HFFc6 (cell line): Measurements from ENCODE around the gene SCP2. TPM values are rescaled to one million over a fixed set of nuclear protein-coding genes. Genes with fewer than 3 reads are reported as not detected.

Experiments
- DNase-seq: peaks from one replicate; pipeline ENCODE4 v3.0.0-alpha.2; 2018
- H3K27ac Mint-ChIP-seq: 2 replicates; pipeline ENCODE4 v1.8.0; 2020; ENCODE audit warnings: mild to moderate bottlenecking, mixed read lengths
- H3K27me3 Mint-ChIP-seq: 2 replicates; pipeline ENCODE4 v1.8.0; 2021; ENCODE audit warnings: mild to moderate bottlenecking, moderate library complexity, mixed read lengths; ENCODE audit not compliant: insufficient read depth
- H3K36me3 Mint-ChIP-seq: 2 replicates; pipeline ENCODE4 v1.8.0; 2021; ENCODE audit warnings: low read depth, mixed read lengths
- H3K4me1 Mint-ChIP-seq: 2 replicates; pipeline ENCODE4 v1.8.0; 2020; ENCODE audit warnings: low read depth, mixed read lengths
- H3K4me3 Mint-ChIP-seq: 2 replicates; pipeline ENCODE4 v1.8.0; 2020; ENCODE audit warnings: mild to moderate bottlenecking, moderate library complexity, mixed read lengths
- H3K9me3 Mint-ChIP-seq: 2 replicates; pipeline ENCODE4 v1.8.0; 2020; ENCODE audit warnings: mild to moderate bottlenecking, mixed read lengths
- CTCF ChIP-seq: fragments of 200-600 bp; sonication (generic); IDR thresholded peaks from 2 replicates; pipeline ENCODE4 v1.5.0; 2021; ENCODE audit warnings: antibody characterized with exemption, mild to moderate bottlenecking
- total RNA-seq, 6 experiments: library from RNA; stranded (reverse); fragmentation: NEBNext Ultra II Directional; extraction: Animal tissue kit (Norgen Biotek cat#: 25700); gene quantifications; 2 replicates in 1 of 6; 3 replicates in 5 of 6; pipeline ENCODE4 v1.2.3, GENCODE V29; 2021

SCP2 gene
- total RNA-seq, 6 experiments from 2014 or later = 122 to 159 (median 156) TPM

DNA sequence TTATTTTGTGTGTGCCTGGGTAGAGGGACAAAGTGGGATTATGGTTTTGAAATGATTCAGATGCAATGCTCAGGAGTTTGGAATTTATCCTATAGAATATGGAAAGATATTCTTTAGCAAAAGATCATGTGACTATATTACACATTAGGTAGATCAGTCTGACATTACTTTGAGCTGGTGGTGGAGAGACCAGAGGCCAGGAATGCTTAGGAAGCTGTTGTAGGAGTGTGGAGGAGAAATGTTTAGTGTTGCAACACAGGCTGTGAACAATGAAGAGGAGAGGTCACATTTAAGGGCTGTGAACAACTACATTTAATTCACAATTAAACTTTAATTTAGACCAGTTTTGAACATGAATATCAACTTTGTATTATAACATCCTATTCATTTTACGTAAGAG lies 89.6 kb downstream of the SCP2 start:
- DNase-seq = no peak
- Mint-ChIP-seq H3K27me3 (peaks cover 2% of the 10 kb centered on the region; the same call in 1 of the 2 replicates), H3K9me3 (no peaks in the 10 kb centered on the region), H3K27ac (peak overlapping the region; percentile 28), H3K4me3 (peak overlapping the region; percentile 93), H3K36me3 (peaks cover 5% of the 10 kb centered on the region; the same call in 1 of the 2 replicates), H3K4me1 (peaks cover 35% of the 10 kb centered on the region)
- TF ChIP-seq CTCF = no peak

DNA sequence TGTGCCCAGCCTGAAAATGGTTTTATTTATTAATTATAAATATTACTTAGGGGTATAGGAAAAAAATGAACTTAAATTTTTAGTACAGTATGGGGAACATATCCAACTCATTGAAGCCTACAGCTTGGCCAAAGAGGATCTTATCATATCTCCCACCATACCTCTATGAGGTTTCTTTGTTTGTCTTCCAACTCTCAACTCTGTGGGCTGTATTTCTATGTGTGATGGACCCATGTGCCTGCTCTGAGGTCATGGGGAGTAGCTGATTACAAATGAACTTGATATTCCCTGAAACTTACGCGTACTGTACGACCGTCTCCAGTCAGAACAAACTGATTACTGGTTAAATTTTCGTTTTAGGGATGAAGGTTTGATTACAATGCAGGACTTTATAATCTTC lies 93.5 kb downstream of the SCP2 start:
- Mint-ChIP-seq H3K4me3 (no peak overlapping the region), H3K9me3 (no peaks in the 10 kb centered on the region), H3K27ac (no peak overlapping the region), H3K36me3 (peaks cover 1% of the 10 kb centered on the region; the same call in 1 of the 2 replicates), H3K27me3 (peaks cover 2% of the 10 kb centered on the region; the same call in 1 of the 2 replicates), H3K4me1 (peaks cover 23% of the 10 kb centered on the region)
- DNase-seq = no peak
- TF ChIP-seq CTCF = no peak

- peaks cover 7% of the 10 kb centered on the region for H3K4me1 Mint-ChIP-seq
- no peak for DNase-seq
- TF ChIP-seq CTCF = peak; percentile 37
- H3K27me3 Mint-ChIP-seq = no peaks in the 10 kb centered on the region
- H3K9me3 Mint-ChIP-seq = no peaks in the 10 kb centered on the region
- H3K36me3 Mint-ChIP-seq = no peaks in the 10 kb centered on the region; the same call in 1 of the 2 replicates
- H3K27ac Mint-ChIP-seq = no peak overlapping the region
- H3K4me3 Mint-ChIP-seq = no peak overlapping the region
Observed at GRCh38 chr1:53022179-53022578, 95.1 kb downstream of the SCP2 start.

DNA sequence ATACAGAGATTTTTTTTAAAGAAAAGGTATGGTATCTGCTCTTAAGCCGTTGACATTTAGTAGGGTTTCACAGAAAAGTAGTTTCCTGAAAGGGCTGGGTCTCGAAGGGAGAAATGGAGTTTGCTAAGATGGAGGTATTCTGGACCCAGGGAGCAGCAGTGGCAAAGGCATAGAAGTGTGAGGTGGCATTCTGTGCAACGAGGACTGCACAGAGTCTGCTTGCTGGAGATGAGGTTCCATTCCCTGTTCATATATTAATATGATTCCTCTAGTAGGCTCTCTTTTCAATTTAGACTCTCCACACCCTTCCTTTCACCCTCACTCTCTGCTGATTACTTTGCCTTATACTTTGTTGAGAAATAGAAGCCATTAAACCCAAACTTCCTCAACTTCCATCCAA lies 96.5 kb downstream of the SCP2 start:
- H3K27me3 Mint-ChIP-seq = no peaks in the 10 kb centered on the region
- TF ChIP-seq CTCF = no peak
- DNase-seq = no peak
- H3K9me3 Mint-ChIP-seq = no peaks in the 10 kb centered on the region
- no peak overlapping the region for H3K4me3 Mint-ChIP-seq
- H3K27ac Mint-ChIP-seq = no peak overlapping the region
- H3K4me1 Mint-ChIP-seq = 0 out of 2 replicates have a peak, but pooled peaks cover 4% of the 10 kb centered on the region
- H3K36me3 Mint-ChIP-seq = no peaks in the 10 kb centered on the region; the same call in 1 of the 2 replicates

DNA sequence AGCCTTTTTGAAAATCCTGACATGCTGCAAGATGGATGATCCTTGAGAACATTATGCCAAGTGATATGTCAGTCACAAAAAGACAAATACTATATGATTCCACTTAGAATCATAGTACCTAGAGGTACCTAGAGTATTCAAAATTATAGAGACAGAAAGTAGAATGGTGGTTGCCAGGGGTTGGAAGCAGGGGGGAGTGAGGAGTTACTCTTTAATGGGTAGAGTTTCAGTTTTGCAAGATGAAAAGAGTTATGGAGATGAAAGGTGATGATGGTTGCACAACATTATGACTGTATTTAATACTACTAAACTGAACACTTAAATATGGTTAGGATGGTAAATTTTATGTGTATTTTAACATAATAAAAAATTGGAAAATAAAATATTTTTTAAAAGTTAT lies 97.0 kb downstream of the SCP2 start:
- no peak for TF ChIP-seq CTCF
- Mint-ChIP-seq H3K4me3 (no peak overlapping the region), H3K27me3 (no peaks in the 10 kb centered on the region), H3K36me3 (no peaks in the 10 kb centered on the region), H3K9me3 (no peaks in the 10 kb centered on the region), H3K4me1 (0 out of 2 replicates have a peak, but pooled peaks cover 4% of the 10 kb centered on the region), H3K27ac (no peak overlapping the region)
- no peak for DNase-seq
